HG03571 (cell line): ENCODE data around the gene SUV39H2.
"Not testable (repeated sequence)": the region's sequence is repeated elsewhere in the genome, so short reads cannot be mapped to it uniquely, and the experiment has no call there.

Experiments used
- ATAC-seq: cut with Tn5 transposase; IDR thresholded peaks from one replicate; pipeline ENCODE4 v1.9.1; 2021; ENCODE audit not compliant: unreplicated experiment

SUV39H2 gene, protein sequence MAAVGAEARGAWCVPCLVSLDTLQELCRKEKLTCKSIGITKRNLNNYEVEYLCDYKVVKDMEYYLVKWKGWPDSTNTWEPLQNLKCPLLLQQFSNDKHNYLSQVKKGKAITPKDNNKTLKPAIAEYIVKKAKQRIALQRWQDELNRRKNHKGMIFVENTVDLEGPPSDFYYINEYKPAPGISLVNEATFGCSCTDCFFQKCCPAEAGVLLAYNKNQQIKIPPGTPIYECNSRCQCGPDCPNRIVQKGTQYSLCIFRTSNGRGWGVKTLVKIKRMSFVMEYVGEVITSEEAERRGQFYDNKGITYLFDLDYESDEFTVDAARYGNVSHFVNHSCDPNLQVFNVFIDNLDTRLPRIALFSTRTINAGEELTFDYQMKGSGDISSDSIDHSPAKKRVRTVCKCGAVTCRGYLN

DNA sequence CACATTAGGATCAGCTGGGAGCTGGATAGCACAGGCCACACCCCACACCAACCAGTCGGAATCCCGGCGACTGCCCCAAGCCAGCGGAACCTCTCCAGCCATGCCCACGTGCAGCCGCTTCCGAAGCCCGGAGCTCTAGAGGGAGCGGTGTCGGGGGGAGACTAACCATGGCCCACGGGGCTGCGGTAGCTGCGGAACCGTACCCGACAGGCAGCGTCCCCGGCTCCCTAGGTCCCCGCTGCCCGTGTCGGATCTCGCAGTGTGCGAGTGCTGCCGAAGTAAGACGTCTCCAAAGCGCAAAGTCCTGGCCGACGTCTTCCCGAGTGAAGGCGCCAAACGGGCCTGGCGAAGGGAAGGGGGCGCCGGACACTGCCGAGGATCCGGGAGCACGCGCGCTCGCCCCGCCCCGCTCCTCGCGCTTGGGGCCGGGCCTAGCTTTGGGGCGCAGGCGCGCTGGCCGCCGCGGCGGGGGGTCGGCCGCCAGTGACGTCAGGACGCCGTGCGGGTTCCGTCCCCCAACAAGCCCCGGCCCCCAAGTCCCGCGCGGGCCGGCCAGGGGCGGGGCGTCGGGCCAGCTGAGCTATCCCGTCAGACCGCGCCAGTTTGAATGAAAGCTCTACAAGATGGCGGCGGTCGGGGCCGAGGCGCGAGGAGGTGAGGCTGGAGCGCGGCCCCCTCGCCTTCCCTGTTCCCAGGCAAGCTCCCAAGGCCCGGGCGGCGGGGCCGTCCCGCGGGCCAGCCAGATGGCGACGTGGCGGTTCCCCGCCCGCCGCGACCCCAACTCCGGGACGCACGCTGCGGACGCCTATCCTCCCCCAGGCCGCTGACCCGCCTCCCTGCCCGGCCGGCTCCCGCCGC lies at the start of gene SUV39H2:
Gene SUV39H2, plus strand, starts transcription at position 601 of the 858 bp plus-strand sequence. Its CDS starts 23 bp downstream, at position 624.
- ATAC-seq = peak; percentile 87

DNA sequence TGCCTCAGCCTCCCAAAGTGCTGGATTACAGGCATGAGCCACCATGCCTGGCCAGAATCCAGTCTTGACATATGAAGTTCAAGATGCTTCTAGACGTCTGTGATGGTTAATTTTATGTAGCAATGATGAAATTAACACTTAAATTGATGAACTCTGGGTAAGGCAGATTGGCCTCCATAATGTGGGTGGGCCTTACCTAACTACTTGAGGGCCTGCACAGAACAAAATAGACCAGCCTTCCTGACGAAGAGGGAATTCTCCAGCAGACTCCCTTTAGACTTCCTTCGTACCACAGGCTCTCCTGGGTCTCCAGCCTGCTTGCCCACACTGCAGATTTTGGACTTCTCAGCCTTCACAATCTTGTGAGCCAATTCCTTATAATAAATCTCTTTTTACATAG lies 45.6 kb upstream of the SUV39H2 start:
- no peak for ATAC-seq

DNA sequence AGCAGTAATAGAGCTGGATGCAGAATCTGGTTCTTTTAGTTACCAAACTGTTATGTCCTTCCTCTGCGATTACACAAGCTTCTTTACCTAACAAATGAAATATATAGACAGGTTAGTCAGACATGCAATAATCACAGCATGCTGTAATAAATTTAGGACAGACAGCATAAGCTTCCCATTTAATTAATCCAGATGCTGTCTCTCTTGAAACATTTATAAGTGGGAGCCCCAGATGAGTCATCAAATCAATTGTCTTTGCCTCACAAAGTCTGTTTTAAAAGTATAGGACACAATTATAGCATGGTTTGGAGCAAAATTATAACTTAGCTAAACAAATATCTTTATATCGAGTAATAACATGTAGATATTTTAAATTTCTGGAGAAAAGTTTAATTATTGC lies 42.5 kb upstream of the SUV39H2 start:
- ATAC-seq = no peak

DNA sequence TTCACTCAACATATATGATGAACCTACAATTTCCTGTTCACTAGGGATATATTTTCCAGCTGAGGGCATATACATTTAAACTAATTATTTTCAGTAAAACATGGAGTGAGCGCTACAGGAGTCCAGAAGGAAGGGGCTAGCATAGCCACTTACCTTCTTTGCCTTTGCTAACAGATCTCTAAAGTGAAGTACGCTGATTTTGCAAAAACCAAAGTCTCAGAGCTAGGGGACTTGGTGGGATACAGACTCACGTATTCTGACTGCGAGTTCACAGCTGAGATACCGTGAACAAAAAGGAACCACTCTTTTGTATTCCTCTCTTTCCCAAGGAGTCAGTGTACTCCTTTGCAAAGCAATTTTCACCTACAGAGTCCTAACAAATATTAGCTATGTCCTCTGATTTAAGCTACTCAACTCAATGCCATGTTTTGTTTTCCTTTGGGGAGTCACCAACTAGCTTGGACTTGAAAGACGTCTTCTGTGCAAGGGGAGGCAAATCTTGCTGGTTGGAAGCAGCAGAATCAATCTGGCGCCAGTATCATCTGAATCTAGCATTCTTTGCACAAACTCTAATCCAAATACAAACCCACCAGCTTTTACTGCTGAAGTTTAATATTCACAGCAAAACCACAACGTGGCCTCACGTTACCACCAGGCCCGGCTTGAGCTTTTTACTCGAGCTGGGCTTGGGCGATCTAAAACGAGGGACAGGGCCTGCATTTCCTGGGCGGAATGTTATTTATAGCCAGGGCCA lies 41.5 kb upstream of the SUV39H2 start:
- no peak for ATAC-seq

DNA sequence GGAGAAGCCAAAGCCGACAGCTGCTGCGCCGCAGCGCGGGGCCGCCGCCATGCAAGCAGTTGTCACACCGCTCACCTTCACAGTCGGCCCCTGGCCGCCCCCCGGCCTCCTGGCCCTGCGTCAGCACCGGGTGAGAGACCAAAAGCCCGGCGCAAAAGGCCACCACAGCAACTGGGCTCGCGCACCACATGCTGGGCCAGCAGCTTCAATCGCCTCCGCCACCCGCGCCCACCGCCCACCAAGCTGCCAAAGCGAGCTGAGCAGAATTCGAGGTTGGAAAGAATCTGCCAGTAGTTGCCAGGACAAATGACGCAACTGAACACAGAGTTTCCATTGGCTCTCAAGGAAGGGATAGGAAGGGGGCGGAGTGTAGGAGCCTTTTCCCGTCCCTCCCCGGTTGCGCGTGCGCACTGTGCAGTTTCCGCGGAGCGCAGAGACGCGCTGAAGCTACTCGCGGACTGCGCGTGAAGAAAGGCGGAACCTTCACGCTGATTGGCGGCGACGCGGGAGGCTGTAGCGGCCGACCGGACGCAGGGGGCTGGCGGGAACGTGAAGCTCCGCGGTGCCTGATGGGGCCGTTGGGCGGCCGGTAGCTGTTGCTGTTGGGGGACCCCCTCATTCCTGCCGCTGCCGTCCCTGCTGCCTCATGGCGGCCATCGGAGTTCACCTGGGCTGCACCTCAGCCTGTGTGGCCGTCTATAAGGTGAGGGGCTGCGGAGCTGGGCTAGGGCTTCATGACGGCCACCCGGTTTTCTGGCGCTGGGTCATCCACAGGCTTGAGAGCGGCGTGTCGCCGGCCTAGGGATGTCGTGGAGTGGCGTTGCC lies 40.7 kb upstream of the SUV39H2 start, which contains the start of the genes CDNF, HSPA14 and MSANTD7:
Gene CDNF, minus strand, starts transcription at position 281 of the 825 bp plus-strand sequence. Its CDS starts 91 bp downstream, at position 190.
Gene HSPA14, plus strand, starts transcription at position 550 of the 825 bp plus-strand sequence. Its CDS starts 97 bp downstream, at position 647.
Gene MSANTD7, plus strand, starts transcription at position 550 of the 825 bp plus-strand sequence. CDS start 3,979 bp downstream, outside the sequence.
- peak; percentile 93 for ATAC-seq

DNA sequence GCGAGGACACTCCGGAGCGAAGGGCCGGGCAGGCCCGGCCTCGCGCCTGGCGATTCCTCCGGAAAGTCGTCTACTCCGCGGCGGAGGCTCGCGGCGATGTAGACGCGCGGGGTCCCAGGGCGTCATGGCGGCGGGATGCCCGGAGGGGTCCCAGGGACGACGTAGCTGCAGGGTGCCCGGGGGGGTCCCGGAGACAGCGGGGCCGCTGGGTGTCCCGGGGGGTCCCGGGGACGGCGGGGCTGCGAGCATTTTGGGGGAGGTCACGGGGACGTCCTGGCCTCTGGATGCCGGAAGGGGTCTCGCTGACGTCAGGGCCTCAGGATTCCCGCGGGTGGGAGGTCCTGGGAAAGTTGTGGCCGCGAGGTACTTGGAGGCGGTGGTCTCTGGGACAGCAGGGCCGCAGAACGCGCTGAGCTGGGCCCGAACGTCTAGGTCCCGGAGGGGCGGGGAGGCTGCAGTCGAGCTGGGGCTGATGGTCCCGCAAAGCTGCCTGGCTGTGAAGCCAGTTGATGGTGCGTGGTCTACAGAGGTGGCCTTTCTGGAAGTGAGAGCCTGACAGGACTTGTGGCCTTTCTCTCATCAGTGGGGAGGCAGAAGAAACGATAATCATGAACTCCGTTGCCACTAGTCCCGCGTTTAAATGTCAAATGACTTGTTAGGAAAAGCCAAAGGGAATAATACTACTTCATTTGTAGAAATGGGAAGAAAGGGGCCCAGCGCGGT lies 39.9 kb upstream of the SUV39H2 start:
- ATAC-seq = peak; percentile 1

DNA sequence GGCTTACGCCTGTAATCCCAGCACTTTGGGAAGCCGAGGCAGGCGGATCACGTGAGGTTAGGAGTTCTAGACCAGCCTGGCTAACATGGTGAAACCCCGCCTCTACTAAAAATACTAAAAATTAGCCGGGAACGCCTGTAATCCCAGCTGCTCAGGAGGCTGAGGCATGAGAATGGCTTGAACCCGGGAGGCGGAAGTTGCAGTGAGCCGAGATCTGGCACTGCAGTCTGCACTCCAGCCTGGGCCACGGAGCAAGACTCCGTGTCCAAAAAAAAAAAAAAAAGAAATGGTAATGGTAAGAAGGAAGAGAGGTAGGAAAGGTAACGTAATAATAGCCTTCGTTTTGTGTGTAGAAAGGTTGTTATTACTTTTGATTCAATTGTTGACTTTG lies 39.4 kb upstream of the SUV39H2 start:
- ATAC-seq = no peak

DNA sequence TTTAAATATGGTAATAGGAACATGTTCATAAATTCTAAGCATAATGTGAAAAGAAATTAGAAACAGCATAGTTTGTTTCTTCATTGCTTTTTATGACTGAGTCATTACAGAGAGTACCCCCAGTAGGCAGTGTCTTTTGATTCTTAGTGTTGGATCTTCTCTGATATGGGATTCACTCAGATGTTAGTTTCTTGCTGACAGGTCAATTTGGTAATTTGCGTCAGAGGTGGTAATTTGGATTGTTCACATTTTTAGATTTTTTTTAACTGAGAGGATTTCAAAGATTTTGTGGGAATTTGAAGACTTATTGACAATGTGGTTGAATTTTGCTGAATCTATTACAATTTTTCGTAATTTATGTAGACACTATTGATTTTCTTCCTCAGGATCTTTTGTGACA lies 38.5 kb upstream of the SUV39H2 start:
- no peak for ATAC-seq

DNA sequence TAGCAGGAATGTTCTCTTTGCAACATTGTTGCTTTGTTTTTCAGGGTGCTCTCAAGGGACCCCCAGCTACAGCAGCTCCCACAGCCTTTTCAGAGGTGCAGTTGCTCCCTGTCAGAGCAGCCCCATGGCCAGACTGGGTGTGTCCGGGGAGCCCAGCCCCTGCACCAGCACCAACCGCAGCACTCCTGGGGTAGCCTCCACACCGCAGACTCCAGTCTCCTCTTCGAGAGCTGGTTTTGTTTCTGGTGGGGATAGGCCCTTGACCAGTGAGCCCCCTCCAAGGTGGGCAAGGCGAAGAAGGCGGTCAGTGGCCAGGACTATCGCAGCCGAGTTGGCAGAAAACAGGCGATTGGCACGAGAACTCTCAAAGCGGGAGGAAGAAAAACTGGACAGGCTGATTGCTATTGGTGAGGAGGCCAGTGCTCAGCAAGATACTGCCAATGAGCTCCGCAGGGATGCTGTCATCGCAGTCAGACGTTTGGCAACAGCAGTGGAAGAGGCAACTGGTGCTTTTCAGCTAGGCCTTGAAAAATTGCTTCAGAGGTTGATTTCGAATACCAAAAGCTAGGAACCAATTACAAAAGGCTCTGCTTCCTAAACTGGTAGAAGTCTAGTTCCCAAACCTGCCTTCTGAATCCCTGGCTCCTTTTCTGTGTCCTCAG lies 35.2 kb upstream of the SUV39H2 start:
- no peak for ATAC-seq

DNA sequence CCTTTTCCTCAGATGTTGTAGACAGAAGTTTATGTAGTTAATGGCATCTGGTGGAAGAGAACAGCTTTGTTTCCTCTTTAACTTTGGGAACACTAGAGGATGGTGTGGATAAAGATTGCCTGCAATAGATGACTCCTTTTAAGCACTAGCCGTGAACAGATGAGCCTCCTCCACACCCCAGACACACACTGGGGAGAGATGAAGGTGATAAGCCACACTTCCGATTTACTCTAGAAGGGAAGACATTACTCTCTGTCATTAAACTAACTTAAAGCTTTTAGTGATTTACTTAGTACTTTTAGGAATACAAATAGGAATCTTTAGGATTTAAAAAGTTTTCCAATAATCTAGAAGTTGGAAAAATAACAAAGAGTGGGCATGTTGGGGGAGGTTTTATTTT lies 33.7 kb upstream of the SUV39H2 start:
- no peak for ATAC-seq

DNA sequence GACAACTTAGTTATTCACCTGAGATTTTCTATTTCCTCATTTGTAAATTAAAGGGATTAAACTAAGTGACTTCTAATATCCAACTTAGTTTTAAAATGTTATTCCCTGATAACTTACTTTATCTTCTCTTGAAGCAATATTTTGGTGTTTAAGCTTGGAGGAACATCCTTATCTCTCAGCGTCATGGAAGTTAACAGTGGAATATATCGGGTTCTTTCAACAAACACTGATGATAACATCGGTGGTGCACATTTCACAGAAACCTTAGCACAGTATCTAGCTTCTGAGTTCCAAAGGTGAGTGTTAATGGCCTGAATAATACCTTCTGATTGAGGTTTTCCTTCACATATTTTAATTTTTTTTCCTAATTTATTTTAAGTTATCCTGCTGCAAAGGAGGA lies 26.4 kb upstream of the SUV39H2 start:
- no peak for ATAC-seq

DNA sequence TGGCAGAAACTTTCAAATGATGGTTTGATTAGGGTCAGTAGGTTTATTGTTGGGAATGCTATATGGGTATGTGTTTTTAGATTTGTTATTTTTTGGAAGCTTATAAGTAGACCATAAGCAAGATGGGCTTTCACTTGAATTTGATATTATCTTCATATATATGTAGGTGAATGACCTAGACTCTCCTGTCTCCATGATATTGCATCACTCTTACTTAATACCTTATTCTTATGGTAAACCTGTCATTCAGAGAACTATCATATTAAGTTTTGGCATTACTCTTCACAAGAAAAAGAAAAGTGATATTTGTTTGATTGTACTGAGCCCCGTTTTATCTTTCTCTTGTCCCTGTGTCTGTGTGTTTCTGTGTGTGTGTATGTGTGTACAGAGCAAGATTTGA lies 23.2 kb upstream of the SUV39H2 start:
- ATAC-seq = no peak

DNA sequence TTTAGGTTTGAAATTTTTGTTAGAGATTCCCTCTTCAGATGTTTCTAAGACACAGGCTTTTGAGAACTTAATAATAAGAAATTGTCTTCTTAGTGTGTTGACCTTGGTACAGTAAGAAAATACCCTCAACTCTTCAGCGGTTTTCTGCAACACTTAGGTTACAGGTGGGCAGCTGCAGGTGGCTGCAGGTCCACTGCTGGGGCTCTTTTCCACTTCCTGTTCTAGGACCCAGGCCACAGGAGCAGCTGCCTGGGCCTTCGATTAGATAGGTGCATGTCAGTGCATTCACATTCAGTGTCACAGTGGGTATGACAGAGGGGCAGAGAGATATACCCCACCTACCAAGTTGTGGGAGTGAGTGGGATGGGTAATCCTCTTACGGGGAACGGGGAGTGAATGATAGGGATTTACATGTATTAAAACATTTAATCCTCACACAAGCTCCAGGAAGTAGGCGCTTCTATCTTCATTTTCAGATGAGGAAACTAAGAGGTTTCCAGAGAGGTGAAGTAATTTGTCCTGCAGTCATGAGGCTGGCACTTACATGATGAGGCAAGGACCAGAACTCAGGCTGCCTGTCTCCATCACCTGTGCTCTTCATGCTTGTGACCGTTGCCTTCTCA lies 20.2 kb upstream of the SUV39H2 start:
- ATAC-seq = no peak

DNA sequence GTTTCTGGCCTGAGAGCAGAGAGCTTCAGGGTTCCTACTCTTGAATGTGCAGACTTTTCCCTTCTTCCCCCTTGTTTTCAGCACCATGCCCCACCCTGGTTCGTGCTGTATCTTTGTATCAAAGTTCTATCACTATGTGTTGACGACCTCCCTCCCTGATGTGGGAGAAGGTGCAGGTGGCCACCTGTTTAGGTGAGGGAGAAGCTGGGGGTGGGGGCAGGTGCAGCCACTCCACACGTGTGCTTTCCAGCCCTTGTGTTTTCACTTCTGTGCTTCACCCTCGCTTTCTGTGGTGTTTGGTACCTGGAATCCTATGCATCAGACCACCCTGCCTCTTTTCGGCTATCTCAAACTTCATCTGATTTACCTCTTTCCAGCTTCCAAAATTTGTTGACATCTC lies 19.6 kb upstream of the SUV39H2 start:
- ATAC-seq = no peak

DNA sequence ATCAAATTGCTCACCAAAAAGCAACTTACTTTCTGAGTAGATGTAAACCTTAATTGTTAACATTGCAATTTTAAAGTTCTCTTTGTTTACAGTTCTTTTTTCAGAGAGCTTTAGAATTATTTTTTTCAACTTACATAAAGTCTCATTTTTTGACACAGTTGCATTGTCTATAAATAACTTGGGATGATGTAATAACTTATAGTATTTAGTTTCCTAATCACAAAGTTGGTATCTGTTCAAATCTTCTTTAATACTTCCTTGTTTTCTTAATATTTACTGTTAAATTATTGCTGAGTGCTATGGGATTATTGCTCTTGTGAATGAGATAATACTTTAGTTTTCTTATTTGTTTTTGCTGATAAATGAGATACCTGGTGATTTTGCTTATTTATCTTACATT lies 18.9 kb upstream of the SUV39H2 start:
- ATAC-seq = no peak

DNA sequence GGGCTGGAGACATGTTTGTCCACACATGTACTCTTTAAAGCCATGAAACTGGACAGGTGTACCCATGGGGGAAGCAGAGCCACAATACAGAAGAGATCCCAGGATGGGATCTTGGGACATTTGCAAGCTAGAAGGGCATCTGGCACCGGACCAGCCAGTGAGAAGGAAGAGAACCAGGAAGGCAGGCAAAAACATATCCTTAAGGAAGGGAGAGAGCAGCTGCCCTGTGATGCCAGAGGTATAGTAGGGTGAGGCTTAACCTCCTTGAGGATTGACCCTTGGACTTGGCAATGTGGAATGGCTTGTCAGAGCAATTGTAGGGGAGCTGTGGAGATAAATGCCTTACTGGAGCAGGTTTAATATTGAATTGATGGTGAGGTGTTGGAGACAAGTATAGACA lies 17.9 kb upstream of the SUV39H2 start:
- ATAC-seq = no peak

DNA sequence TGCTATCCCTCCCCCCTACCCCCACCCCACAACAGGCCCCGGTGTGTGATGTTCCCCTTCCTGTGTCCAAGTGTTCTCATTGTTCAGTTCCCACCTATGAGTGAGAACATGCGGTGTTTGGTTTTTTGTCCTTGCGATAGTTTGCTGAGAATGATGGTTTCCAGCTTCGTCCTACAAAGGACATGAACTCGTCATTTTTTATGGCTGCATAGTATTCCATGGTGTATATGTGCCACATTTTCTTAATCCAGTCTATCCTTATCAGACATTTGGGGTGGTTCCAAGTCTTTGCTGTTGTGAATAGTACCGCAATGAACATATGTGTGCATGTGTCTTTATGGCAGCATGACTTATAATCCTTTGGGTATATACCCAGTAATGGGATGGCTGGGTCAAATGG lies 14.2 kb upstream of the SUV39H2 start:
- not testable (repeated sequence) for ATAC-seq

DNA sequence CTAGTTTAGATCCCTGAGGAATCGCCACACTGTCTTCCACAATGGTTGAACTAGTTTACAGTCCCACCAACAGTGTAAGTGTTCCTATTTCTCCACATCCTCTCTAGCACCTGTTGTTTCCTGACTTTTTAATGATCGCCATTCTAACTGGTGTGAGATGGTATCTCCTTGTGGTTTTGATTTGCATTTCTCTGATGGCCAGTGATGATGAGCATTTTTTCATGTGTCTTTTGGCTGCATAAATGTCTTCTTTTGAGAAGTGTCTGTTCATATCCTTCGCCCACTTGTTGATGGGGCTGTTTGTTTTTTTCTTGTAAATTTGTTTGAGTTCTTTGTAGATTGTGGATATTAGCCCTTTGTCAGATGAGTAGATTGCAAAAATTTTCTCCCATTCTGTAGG lies 13.8 kb upstream of the SUV39H2 start:
- ATAC-seq = not testable (repeated sequence)
